ENCODE results near the gene CASP8AP2. TPM values are rescaled to one million over a fixed set of nuclear protein-coding genes. Genes with fewer than 3 reads are reported as not detected.

The CASP8AP2 gene
- polyA plus RNA-seq, 3 donors = 3.5 to 10.5 (median 7.4) TPM

DNA sequence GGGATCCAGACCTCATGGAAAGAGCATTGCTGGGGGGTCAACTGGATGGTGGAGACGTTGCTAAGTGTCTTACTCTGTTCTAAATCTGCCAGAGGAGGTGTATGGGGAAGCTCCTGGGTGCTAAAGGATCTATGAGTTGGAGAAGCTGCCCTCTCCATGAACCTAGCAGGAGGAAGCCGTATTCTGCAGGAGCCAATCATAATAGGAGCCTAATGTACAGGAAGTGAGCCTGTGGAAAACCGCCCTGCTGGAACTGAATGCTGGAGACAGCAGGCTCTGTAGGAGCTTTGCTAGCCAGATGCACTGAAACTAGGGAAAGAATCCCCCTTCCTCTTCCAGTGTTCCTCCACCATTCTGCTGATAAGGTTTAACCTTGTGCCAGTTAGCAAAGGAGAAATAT is 10.9 kb downstream of the CASP8AP2 start:
- H3K27me3 ChIP-seq (ENCODE audit: control insufficient read depth in 2 of 2, insufficient read depth in 2 of 2, low read length in 2 of 2) = no peaks in the 10 kb centered on the region
- H3K4me2 ChIP-seq (replicated peaks; ENCODE audit: extremely low read depth, low read length, poor library complexity, severe bottlenecking) = no peak overlapping the region
- peak overlapping the region in 1 of 2 donors; percentile 49 for H3K27ac ChIP-seq (ENCODE audit: low read depth in 1 of 2, low read length in 2 of 2)
- no peak for DNase-seq
- TF ChIP-seq, protein P1, sequence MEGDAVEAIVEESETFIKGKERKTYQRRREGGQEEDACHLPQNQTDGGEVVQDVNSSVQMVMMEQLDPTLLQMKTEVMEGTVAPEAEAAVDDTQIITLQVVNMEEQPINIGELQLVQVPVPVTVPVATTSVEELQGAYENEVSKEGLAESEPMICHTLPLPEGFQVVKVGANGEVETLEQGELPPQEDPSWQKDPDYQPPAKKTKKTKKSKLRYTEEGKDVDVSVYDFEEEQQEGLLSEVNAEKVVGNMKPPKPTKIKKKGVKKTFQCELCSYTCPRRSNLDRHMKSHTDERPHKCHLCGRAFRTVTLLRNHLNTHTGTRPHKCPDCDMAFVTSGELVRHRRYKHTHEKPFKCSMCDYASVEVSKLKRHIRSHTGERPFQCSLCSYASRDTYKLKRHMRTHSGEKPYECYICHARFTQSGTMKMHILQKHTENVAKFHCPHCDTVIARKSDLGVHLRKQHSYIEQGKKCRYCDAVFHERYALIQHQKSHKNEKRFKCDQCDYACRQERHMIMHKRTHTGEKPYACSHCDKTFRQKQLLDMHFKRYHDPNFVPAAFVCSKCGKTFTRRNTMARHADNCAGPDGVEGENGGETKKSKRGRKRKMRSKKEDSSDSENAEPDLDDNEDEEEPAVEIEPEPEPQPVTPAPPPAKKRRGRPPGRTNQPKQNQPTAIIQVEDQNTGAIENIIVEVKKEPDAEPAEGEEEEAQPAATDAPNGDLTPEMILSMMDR (IDR thresholded peaks at IDR 0.05) = no peak
- H3K36me3 Mint-ChIP-seq = peaks cover 17 to 49% of the 10 kb centered on the region in 2 donors
- H3K27ac Mint-ChIP-seq = peak overlapping the region in 3 of 7 donors; percentile 10 to 68 (median 64)
- peaks cover 89% of the 10 kb centered on the region for H3K79me2 ChIP-seq (ENCODE audit: insufficient read depth, low read length)
- H3K9me3 ChIP-seq (replicated peaks in 1 of 2; ENCODE audit: control insufficient read depth in 1 of 2, insufficient read depth in 1 of 2, low read length in 2 of 2) = no peaks in the 10 kb centered on the region
- peaks cover 5 to 6% of the 10 kb centered on the region in 2 donors for H3K4me1 ChIP-seq (ENCODE audit: control insufficient read depth in 1 of 2, insufficient read depth in 2 of 2, low read length in 2 of 2)
- no peak overlapping the region for H3K4me3 ChIP-seq (replicated peaks in 1 of 3; ENCODE audit: low read depth in 2 of 3, low read length in 3 of 3)
- intact Hi-C loops (cut with micrococcal nuclease) = no loop called here
- H3K4me1 Mint-ChIP-seq = peaks cover 11% of the 10 kb centered on the region
- no peaks in the 10 kb centered on the region for H3K27me3 Mint-ChIP-seq (ENCODE audit: low read depth in 3 of 3)
- H3K4me3 Mint-ChIP-seq = no peak overlapping the region
- whole genome bisulfite sequencing (ENCODE audit: insufficient coverage) = 80% methylated on average over 1 of the region's 3 CpGs
- H3K9ac ChIP-seq (ENCODE audit: insufficient read depth, low read length, poor library complexity, severe bottlenecking) = no peak overlapping the region
- H3K36me3 ChIP-seq (replicated peaks in 1 of 2; ENCODE audit: control insufficient read depth in 1 of 2, insufficient read depth in 2 of 2, low read length in 2 of 2) = peaks cover 0 to 36% of the 10 kb centered on the region in 2 donors
- peaks cover 0 to 1% (median 0%) of the 10 kb centered on the region in 7 donors for H3K9me3 Mint-ChIP-seq
- no peak overlapping the region for H2AFZ ChIP-seq (ENCODE audit: insufficient read depth, low read depth, low read length, poor library complexity, severe bottlenecking)
- peaks cover 11% of the 10 kb centered on the region for H4K20me1 ChIP-seq (ENCODE audit: insufficient read depth, low read length)

DNA sequence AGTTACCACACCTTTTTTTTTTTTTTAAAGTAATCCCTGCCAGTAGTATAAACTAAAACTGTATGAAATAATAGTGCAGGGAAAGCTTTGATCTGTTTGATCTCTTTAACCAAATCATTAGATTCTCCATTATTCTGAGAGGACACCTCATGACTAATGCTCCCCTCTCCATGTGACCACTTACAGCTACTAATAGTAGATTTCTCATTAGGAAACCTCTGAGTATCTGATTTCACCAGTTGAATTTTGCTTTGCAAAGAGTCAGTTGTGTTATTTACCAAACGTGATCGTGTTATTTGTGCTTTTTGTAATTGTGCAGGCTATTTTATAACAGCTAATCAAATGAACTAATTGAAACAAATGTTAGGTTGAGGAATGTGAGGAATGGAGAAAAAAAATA is 12.5 kb downstream of the CASP8AP2 start:
- DNase-seq = no peak
- Mint-ChIP-seq H3K36me3 (peaks cover 18 to 47% of the 10 kb centered on the region in 2 donors), H3K9me3 (peaks cover 0 to 1% (median 0%) of the 10 kb centered on the region in 7 donors), H3K27me3 (ENCODE audit: low read depth in 3 of 3) (no peaks in the 10 kb centered on the region), H3K4me3 (no peak overlapping the region), H3K4me1 (peaks cover 5% of the 10 kb centered on the region), H3K27ac (peak overlapping the region in 2 of 7 donors; percentile 9 to 16)
- H3K27me3 ChIP-seq (ENCODE audit: control insufficient read depth in 2 of 2, insufficient read depth in 2 of 2, low read length in 2 of 2) = no peaks in the 10 kb centered on the region
- no peak overlapping the region for H3K27ac ChIP-seq (ENCODE audit: low read depth in 1 of 2, low read length in 2 of 2)
- peaks cover 5 to 6% of the 10 kb centered on the region in 2 donors for H3K4me1 ChIP-seq (ENCODE audit: control insufficient read depth in 1 of 2, insufficient read depth in 2 of 2, low read length in 2 of 2)
- intact Hi-C loops (cut with micrococcal nuclease) = no loop called here
- peaks cover 6 to 34% of the 10 kb centered on the region in 2 donors for H3K36me3 ChIP-seq (replicated peaks in 1 of 2; ENCODE audit: control insufficient read depth in 1 of 2, insufficient read depth in 2 of 2, low read length in 2 of 2)
- peaks cover 11% of the 10 kb centered on the region for H4K20me1 ChIP-seq (ENCODE audit: insufficient read depth, low read length)
- peaks cover 74% of the 10 kb centered on the region for H3K79me2 ChIP-seq (ENCODE audit: insufficient read depth, low read length)
- no peak overlapping the region for H3K4me3 ChIP-seq (replicated peaks in 1 of 3; ENCODE audit: low read depth in 2 of 3, low read length in 3 of 3)
- no peaks in the 10 kb centered on the region for H3K9me3 ChIP-seq (replicated peaks in 1 of 2; ENCODE audit: control insufficient read depth in 1 of 2, insufficient read depth in 1 of 2, low read length in 2 of 2)
- TF ChIP-seq, protein P1 (IDR thresholded peaks at IDR 0.05) = no peak
- H3K9ac ChIP-seq (ENCODE audit: insufficient read depth, low read length, poor library complexity, severe bottlenecking) = no peak overlapping the region
- H3K4me2 ChIP-seq (replicated peaks; ENCODE audit: extremely low read depth, low read length, poor library complexity, severe bottlenecking) = no peak overlapping the region
- WGBS (ENCODE audit: insufficient coverage) = no CpG with 5 or more reads among the region's 2 CpGs
- H2AFZ ChIP-seq (ENCODE audit: insufficient read depth, low read depth, low read length, poor library complexity, severe bottlenecking) = no peak overlapping the region
